WI38 (cell line): ENCODE results near the gene COL20A1.

Experiments
- H3K4me3 ChIP-seq: 2 replicates; pipeline ENCODE4 v1.5.1; 2011; ENCODE audit warnings: low read depth, mild to moderate bottlenecking, control low read depth, low read length
- CTCF ChIP-seq: IDR thresholded peaks from 2 replicates; pipeline ENCODE4 v1.5.1; 2012; ENCODE audit warnings: low read depth, mild to moderate bottlenecking, control low read depth, low read length

Gene COL20A1

GRCh38 chr20:63313349-63314014, 20.5 kb downstream of the COL20A1 start:
- TF ChIP-seq CTCF, result no peak
- no peak overlapping the region for H3K4me3 ChIP-seq

- TF ChIP-seq CTCF, result no peak
- H3K4me3 ChIP-seq, result no peak overlapping the region
Observed at GRCh38 chr20:63314015-63314471, 21.1 kb downstream of the COL20A1 start.

- no peak overlapping the region for H3K4me3 ChIP-seq
- no peak for TF ChIP-seq CTCF
Observed at GRCh38 chr20:63314566-63315239, 21.7 kb downstream of the COL20A1 start.

GRCh38 chr20:63315240-63315689, 22.3 kb downstream of the COL20A1 start:
- no peak for TF ChIP-seq CTCF

GRCh38 chr20:63315731-63316491, 22.9 kb downstream of the COL20A1 start:
- no peak for TF ChIP-seq CTCF
- no peak overlapping the region for H3K4me3 ChIP-seq

More at GRCh38 chr20:63315240-63315689, 22.3 kb downstream of the COL20A1 start:
- no peak overlapping the region for H3K4me3 ChIP-seq

GRCh38 chr20:63316502-63316921, 23.5 kb downstream of the COL20A1 start:
- no peak for TF ChIP-seq CTCF
- no peak overlapping the region for H3K4me3 ChIP-seq
